GM12891 (cell line): Measurements from ENCODE around the gene WSCD1.

Source experiments
- DNase-seq: peaks from one replicate; pipeline ENCODE4 v3.0.0; 2011; ENCODE audit warnings: low spot score; ENCODE audit not compliant: insufficient read length
- FAIRE-seq: peaks from 2 replicates; lab custom pipeline; 2011; peaks lifted over from hg19 to GRCh38; lab: Jason Lieb, UNC
- PAX5 ChIP-seq: IDR thresholded peaks from 2 replicates; pipeline ENCODE4 v1.6.1; 2011; ENCODE audit warnings: low read length, moderate library complexity, mild to moderate bottlenecking; ENCODE audit not compliant: insufficient read depth, severe bottlenecking
- POLR2A ChIP-seq: IDR thresholded peaks from 2 replicates; pipeline ENCODE4 v1.6.1; 2011; ENCODE audit warnings: low read depth, low read length, control low read depth
- POLR2AphosphoS5 ChIP-seq: IDR thresholded peaks from 2 replicates; pipeline ENCODE4 v1.6.1; 2011; ENCODE audit warnings: low read depth, low read length, control low read depth
- POU2F2 ChIP-seq: IDR thresholded peaks from 2 replicates; pipeline ENCODE4 v1.6.1; 2011; ENCODE audit warnings: low read depth, mild to moderate bottlenecking, control low read depth, low read length, moderate library complexity
- SPI1 ChIP-seq: IDR thresholded peaks from 2 replicates; pipeline ENCODE4 v1.6.1; 2011; ENCODE audit warnings: low read depth, low read length, control low read depth
- TAF1 ChIP-seq: IDR thresholded peaks from 2 replicates; pipeline ENCODE4 v1.6.1; 2011; ENCODE audit warnings: low read depth, low read length, control low read depth

Gene WSCD1

DNA sequence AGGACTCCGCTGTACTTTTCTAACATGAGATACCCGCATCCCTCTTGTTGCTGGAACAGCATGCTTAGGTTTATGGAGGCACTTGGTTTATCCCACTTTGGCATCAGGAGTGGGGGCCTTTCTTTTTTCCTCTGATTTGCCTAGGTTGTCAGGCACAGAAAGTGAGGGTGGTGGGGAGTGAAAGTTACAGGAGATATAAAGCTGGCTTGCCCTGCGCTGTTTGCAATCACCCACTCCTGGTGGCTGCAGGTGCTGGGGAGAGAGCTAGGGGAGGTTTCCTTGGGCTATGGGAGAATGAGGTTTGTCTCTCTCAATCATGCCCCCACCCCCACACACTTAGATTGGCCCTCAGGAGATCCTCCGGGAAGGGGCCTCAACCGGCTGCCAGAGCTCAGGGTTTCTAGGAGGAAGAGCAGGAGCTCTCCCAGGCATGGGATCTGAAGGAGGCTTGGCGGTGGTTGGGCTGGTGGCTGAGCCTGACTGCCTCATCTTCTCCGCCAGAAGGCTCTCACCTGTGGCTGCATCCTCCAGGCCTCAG is 1.4 kb downstream of the WSCD1 start:
- no peak for TF ChIP-seq PAX5
- TF ChIP-seq TAF1: no peak
- no peak for TF ChIP-seq POU2F2
- TF ChIP-seq POLR2A: no peak
- TF ChIP-seq POLR2AphosphoS5: no peak
- TF ChIP-seq SPI1: no peak
- FAIRE-seq: no peak
- no peak for DNase-seq

DNA sequence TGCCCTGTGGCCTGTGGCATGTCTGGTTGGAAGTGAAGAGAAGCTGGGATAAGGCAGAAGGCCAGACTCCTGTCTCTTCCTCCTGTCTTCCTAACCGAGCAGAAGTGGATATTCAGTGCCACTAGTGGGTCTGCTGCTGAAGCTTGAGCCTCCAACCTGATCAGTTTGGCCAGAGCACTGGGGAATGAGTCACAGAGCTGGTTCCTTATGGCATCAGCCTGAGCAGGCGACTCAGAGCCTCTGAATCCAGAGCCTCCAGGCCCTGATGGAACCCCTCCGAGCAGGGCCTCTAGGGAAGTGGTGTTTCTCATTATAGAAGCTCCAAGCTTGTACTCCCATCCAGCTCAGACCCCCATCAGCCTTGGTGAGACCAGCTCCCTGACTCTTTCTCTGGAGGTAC is 2.0 kb downstream of the WSCD1 start:
- TF ChIP-seq SPI1 (no peak), POU2F2 (no peak)
- FAIRE-seq: no peak
- no peak for DNase-seq

DNA sequence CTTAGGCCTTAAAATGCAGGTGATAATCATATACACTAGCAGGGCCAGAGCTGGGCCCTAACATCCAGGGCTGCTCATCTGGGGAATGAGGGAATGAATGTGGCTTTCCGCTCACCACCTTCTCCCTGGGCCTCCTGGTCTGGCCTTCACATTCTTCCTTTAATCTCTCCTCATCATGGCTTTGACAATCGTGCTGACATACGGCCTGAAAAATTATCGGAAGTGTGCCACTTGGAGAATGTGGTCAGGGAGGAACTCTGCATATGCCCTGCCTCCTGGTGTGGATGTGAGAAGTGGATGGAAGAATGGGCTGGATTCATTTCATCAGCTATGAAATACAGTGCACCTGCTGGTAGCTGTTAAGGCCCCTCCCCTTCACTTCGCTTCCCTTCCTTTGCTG is 2.4 kb downstream of the WSCD1 start:
- DNase-seq (no peak), FAIRE-seq (no peak)
- TF ChIP-seq POU2F2 (no peak), PAX5 (no peak), SPI1 (no peak), TAF1 (no peak), POLR2AphosphoS5 (no peak), POLR2A (no peak)

DNA sequence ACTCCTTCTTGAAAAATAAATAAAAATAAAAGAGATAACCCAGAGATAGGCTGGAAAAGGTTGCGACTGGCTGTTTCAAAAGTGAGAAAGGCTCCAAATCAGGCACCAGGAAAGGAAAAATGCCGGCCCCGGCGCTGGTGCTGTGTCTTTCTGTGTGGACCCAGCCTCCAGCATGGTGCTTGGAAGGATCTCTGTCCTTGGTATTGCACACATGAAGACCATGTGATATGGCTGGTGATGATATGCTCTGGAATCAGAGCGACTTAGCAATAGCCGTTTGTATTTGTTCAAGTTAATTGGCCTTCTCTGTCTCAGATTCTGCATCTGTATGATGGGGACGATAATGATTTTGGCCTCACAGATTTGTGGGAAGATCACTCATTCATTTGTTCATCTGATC is 3.4 kb downstream of the WSCD1 start:
- no peak for DNase-seq
- no peak for FAIRE-seq
- TF ChIP-seq TAF1 (no peak), POU2F2 (no peak), PAX5 (no peak), SPI1 (no peak), POLR2AphosphoS5 (no peak), POLR2A (no peak)

DNA sequence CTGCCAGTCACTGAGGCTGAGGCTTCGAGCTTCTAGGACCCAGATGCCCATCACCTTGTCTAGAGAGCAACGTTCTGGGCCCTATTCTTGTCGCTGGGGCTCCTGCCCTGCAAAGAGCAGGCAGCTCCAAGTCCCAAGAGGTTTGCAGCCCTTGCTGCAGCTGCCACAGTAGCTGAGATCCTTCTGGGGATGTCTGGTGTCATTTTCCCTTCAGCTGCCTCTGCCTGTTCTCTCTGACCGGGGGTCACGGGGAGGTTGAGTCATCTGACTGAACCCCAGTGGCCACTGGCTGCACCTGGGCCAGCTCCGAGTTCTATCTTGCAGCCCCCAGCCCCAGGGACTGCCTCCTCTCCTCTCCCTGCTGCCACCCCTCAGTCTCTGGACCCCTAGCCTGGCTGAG is 4.9 kb downstream of the WSCD1 start:
- no peak for DNase-seq
- no peak for TF ChIP-seq POU2F2
- TF ChIP-seq POLR2AphosphoS5: no peak
- no peak for TF ChIP-seq TAF1
- no peak for TF ChIP-seq PAX5
- TF ChIP-seq SPI1: no peak
- no peak for TF ChIP-seq POLR2A
- no peak for FAIRE-seq

DNA sequence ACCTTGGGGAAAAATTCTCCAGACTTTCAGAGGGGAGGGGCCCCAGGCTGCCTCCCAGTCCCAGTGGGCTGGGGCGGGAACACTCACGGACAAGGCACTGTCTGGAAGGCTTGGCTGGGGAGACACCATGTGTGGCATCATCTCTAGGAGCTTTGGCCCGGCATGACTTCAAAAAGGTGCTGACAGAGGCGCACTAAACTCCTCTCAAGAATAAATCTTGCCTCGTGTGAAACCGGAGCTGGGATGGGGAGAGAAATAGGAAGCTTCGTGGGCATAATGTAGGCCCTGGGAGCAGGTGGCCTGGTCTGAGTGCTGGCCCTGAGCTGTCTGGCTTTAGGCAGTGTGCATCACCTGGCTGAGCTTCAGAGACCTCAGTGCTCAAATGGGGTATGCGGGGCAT is 5.7 kb downstream of the WSCD1 start:
- FAIRE-seq: no peak
- TF ChIP-seq POLR2AphosphoS5 (no peak), SPI1 (no peak), PAX5 (no peak), TAF1 (no peak), POLR2A (no peak), POU2F2 (no peak)
- DNase-seq: no peak

DNA sequence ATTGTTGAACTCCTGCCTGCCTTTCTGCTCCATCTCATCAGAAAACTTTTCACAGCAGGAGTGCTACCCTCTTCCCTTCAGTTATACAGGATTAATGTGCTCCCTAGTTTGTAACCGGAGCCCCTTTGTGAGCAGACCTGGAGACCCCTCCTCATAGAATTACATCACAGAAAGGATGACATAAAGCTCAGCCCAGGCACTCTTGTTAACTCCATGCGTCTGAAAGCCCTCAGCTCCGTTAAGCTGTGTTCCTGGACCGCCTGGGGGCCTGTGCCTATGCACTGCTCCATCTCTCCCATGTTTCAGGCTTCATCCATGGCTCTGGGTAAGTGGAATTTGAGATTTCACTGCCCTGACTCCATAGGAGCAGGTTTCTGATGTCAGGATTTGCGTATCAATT is 7.6 kb downstream of the WSCD1 start:
- FAIRE-seq (no peak), DNase-seq (no peak)
- TF ChIP-seq PAX5 (no peak), TAF1 (no peak), POLR2AphosphoS5 (no peak), POLR2A (no peak), SPI1 (no peak), POU2F2 (no peak)

DNA sequence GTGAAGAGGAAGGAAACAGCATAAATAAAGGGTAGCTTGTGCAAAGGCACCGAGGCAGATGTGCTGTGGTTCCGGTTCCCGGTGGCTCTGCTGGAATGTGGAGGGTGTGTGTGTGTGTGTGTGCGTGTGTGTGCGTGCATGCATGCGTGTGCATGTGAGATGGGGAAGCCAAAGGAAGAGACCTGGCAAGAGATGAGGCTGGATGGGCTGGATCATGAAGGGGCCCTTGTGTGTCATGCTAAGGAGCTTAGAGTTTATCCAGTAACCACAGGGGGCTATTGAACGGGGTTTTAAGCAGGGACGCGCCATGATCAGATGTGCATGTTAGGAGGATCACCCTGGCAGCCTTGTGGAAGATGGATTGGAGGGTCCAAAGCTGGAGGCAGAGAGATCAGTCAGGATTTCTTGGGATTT is 8.3 kb downstream of the WSCD1 start:
- DNase-seq (no peak), FAIRE-seq (no peak)
- TF ChIP-seq SPI1 (no peak), PAX5 (no peak), POLR2A (no peak), POU2F2 (no peak), POLR2AphosphoS5 (no peak), TAF1 (no peak)

DNA sequence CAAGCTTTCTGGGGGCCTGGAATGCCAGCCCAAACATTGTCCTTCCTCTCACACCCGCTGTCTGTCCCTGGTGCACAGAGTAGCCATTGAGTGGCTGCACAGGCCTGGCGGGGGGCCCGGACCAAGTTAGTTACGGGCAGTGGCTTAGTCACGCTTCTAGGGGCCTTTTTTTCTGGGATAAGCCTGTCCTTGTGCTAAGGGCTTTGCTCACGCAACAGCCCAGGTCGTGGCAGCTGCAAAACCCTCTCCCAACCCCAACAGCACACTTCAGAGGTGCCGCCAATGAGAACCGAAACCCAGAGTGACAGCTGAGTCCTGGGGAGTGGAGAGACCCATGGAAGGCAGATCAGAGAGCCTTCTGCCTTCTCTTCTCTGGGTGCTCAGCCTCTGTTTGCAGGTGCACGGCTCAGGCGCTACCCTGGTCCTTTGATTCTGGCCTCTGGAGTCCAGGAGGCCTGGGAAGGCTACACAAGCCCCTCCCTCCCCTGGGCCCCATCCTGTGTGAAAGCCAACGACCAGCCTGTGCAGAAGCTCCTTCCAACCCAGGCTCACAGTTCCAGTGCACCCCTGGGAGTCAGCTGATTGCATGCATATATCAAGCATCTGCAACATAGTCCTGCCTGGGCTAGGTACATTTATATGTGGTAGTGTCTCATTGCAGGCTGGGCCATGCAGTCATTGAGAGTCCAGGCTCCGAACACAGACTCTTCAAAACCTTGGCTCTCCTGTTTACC is 9.1 kb downstream of the WSCD1 start:
- no peak for DNase-seq
- TF ChIP-seq PAX5: no peak
- TF ChIP-seq POU2F2: no peak
- no peak for TF ChIP-seq POLR2AphosphoS5
- TF ChIP-seq POLR2A: no peak
- no peak for TF ChIP-seq SPI1
- no peak for TF ChIP-seq TAF1
- no peak for FAIRE-seq
